Neural cell (in vitro differentiated cells): ENCODE measurements around the gene COL6A2. TPM values are rescaled to one million over a fixed set of nuclear protein-coding genes. Genes with fewer than 3 reads are reported as not detected.

Source experiments
- H2AFZ ChIP-seq: fragments of 200-600, 300-800 bp; sonication (generic), shearing (Covaris generic); 2 replicates; pipeline ENCODE4 v1.6.0; 2014; ENCODE audit warnings: low read depth, mild to moderate bottlenecking, antibody characterized with exemption, low read length, moderate library complexity
- H3F3A ChIP-seq: fragments of 200-600 bp; shearing (Covaris generic); 2 replicates; pipeline ENCODE4 v1.6.1; 2016; ENCODE audit warnings: mild to moderate bottlenecking, moderate library complexity, mixed read lengths, antibody characterized with exemption, low read length; ENCODE audit not compliant: insufficient read depth, poor library complexity, severe bottlenecking
- H3K27ac ChIP-seq: fragments of 200-600, 300-800 bp; sonication (generic), shearing (Covaris generic); 2 replicates; pipeline ENCODE4 v1.5.1; 2014; ENCODE audit warnings: mild to moderate bottlenecking, low read length, moderate library complexity
- H3K27me3 ChIP-seq: fragments of 300-800, 200-600 bp; sonication (generic), shearing (Covaris generic); 2 replicates; pipeline ENCODE4 v1.6.0; 2014; ENCODE audit warnings: mild to moderate bottlenecking, low read depth, low read length, moderate library complexity; ENCODE audit not compliant: insufficient read depth
- H3K36me3 ChIP-seq: fragments of 300-800, 200-600 bp; sonication (generic), shearing (Covaris generic); 2 replicates; pipeline ENCODE4 v1.5.1; 2014; ENCODE audit warnings: mild to moderate bottlenecking, antibody characterized with exemption, low read length, moderate library complexity; ENCODE audit not compliant: insufficient read depth
- H3K4me2 ChIP-seq: fragments of 300-800, 200-600 bp; sonication (generic), shearing (Covaris generic); 2 replicates; pipeline ENCODE4 v1.6.0; 2014; ENCODE audit warnings: mild to moderate bottlenecking, low read length
- H3K4me3 ChIP-seq: fragments of 300-800, 200-600 bp; sonication (generic), shearing (Covaris generic); 2 replicates; pipeline ENCODE4 v1.5.1; 2014; ENCODE audit warnings: mild to moderate bottlenecking, low read length, moderate library complexity
- H3K79me2 ChIP-seq: fragments of 200-600 bp; shearing (Covaris generic); replicated peaks from 2 replicates; pipeline ENCODE4 v1.6.0; 2014; ENCODE audit warnings: mild to moderate bottlenecking, low read length, moderate library complexity; ENCODE audit not compliant: insufficient read depth
- H3K9ac ChIP-seq: fragments of 300-800, 200-600 bp; sonication (generic), shearing (Covaris generic); 2 replicates; pipeline ENCODE4 v1.6.1; 2016; ENCODE audit warnings: mild to moderate bottlenecking, low read length, mixed read lengths
- H3K9me2 ChIP-seq: fragments of 200-600 bp; shearing (Covaris generic); 2 replicates; pipeline ENCODE4 v1.6.1; 2016; ENCODE audit warnings: mild to moderate bottlenecking, low read length, mixed read lengths; ENCODE audit not compliant: insufficient read depth
- H3K9me3 ChIP-seq: fragments of 200-600, 300-800 bp; sonication (generic), shearing (Covaris generic); 2 replicates; pipeline ENCODE4 v1.6.1; 2016; ENCODE audit warnings: mild to moderate bottlenecking, mixed run types, low read length, moderate library complexity, mixed read lengths
- H4K20me1 ChIP-seq: fragments of 200-600 bp; shearing (Covaris generic); 2 replicates; pipeline ENCODE4 v1.6.1; 2016; ENCODE audit warnings: mild to moderate bottlenecking, mixed run types; ENCODE audit not compliant: insufficient read depth
- CTCF ChIP-seq: fragments of 450-650 bp; IDR thresholded peaks from 2 replicates; pipeline ENCODE4 v1.5.1; 2014; ENCODE audit warnings: antibody characterized with exemption, mild to moderate bottlenecking, moderate library complexity; ENCODE audit not compliant: poor library complexity, severe bottlenecking
- EP300 ChIP-seq: fragments of 450-650 bp; conservative IDR thresholded peaks from 2 replicates; pipeline ENCODE4 v1.6.1; 2014; ENCODE audit warnings: antibody characterized with exemption, mild to moderate bottlenecking, moderate library complexity; ENCODE audit not compliant: poor library complexity, severe bottlenecking
- EZH2 ChIP-seq: fragments of 200-600, 300-800 bp; shearing (Covaris generic), sonication (generic); IDR thresholded peaks from 2 replicates; pipeline ENCODE4 v1.6.1; 2014; ENCODE audit warnings: antibody characterized with exemption, low read length, borderline replicate concordance, mild to moderate bottlenecking; ENCODE audit not compliant: insufficient read depth, poor library complexity, severe bottlenecking
- MXI1 ChIP-seq: fragments of 450-650 bp; conservative IDR thresholded peaks from 2 replicates; pipeline ENCODE4 v1.6.1; 2014; ENCODE audit warnings: antibody characterized with exemption, mild to moderate bottlenecking; ENCODE audit not compliant: poor library complexity, severe bottlenecking
- POLR2AphosphoS5 ChIP-seq: IDR thresholded peaks from 2 replicates; pipeline ENCODE4 v1.6.1; 2012
- RAD21 ChIP-seq: fragments of 450-650 bp; conservative IDR thresholded peaks from 2 replicates; pipeline ENCODE4 v1.6.1; 2014; ENCODE audit warnings: antibody characterized with exemption, mild to moderate bottlenecking, moderate library complexity
- REST ChIP-seq: IDR thresholded peaks from 2 replicates; pipeline ENCODE4 v1.6.1; 2012; ENCODE audit warnings: borderline replicate concordance
- SMC3 ChIP-seq: fragments of 450-650 bp; conservative IDR thresholded peaks from 2 replicates; pipeline ENCODE4 v1.6.1; 2014; ENCODE audit warnings: antibody characterized with exemption, mild to moderate bottlenecking, moderate library complexity; ENCODE audit not compliant: poor library complexity
- TAF1 ChIP-seq: IDR thresholded peaks from 2 replicates; pipeline ENCODE4 v1.6.1; 2012; ENCODE audit warnings: low read depth
- polyA plus RNA-seq: library from polyadenylated mRNA; depleted of rRNA; stranded (reverse); fragments of >200 nt; gene quantifications from 2 replicates; pipeline ENCODE4 v1.2.3, GENCODE V29; 2014

COL6A2 gene
- polyA plus RNA-seq, 1 donor from 2014 or later = not detected

GRCh38 chr21:46081862-46082712, 15.8 kb upstream of the COL6A2 start:
- Histone ChIP-seq H3K27ac (no peak overlapping the region), H3F3A (no peaks in the 10 kb centered on the region), H4K20me1 (no peaks in the 10 kb centered on the region), H2AFZ (no peak overlapping the region), H3K4me2 (no peak overlapping the region), H3K27me3 (no peaks in the 10 kb centered on the region), H3K9ac (no peak overlapping the region), H3K9me3 (no peaks in the 10 kb centered on the region), H3K4me3 (no peak overlapping the region), H3K36me3 (no peaks in the 10 kb centered on the region), H3K9me2 (no peaks in the 10 kb centered on the region), H3K79me2 (no peaks in the 10 kb centered on the region)
- TF ChIP-seq CTCF (no peak), SMC3 (no peak), REST (no peak), EP300 (no peak), EZH2 (no peak), TAF1 (no peak), POLR2AphosphoS5 (no peak), MXI1 (no peak), RAD21 (no peak)

- H3K27me3 ChIP-seq = no peaks in the 10 kb centered on the region
- no peaks in the 10 kb centered on the region for H3K9me3 ChIP-seq
- no peak overlapping the region for H3K27ac ChIP-seq
- H2AFZ ChIP-seq = no peak overlapping the region
- H3K79me2 ChIP-seq = no peaks in the 10 kb centered on the region
- H3K9me2 ChIP-seq = no peaks in the 10 kb centered on the region
- H3K4me2 ChIP-seq = no peak overlapping the region
- TF ChIP-seq EP300 (no peak), MXI1 (no peak)
- no peak overlapping the region for H3K4me3 ChIP-seq
- no peaks in the 10 kb centered on the region for H3F3A ChIP-seq
- no peak overlapping the region for H3K9ac ChIP-seq
- H4K20me1 ChIP-seq = no peaks in the 10 kb centered on the region
- no peaks in the 10 kb centered on the region for H3K36me3 ChIP-seq
These were observed 15.3 kb upstream of the COL6A2 start for GRCh38 chr21:46082713-46082962.
